ENCODE results near the gene COL8A2.
A peak's percentile ranks its signal among the peaks of the same experiment; 100 is the strongest.
"Not testable (repeated sequence)": the region's sequence is repeated elsewhere in the genome, so short reads cannot be mapped to it uniquely, and the experiment has no call there.

Gene COL8A2

DNA sequence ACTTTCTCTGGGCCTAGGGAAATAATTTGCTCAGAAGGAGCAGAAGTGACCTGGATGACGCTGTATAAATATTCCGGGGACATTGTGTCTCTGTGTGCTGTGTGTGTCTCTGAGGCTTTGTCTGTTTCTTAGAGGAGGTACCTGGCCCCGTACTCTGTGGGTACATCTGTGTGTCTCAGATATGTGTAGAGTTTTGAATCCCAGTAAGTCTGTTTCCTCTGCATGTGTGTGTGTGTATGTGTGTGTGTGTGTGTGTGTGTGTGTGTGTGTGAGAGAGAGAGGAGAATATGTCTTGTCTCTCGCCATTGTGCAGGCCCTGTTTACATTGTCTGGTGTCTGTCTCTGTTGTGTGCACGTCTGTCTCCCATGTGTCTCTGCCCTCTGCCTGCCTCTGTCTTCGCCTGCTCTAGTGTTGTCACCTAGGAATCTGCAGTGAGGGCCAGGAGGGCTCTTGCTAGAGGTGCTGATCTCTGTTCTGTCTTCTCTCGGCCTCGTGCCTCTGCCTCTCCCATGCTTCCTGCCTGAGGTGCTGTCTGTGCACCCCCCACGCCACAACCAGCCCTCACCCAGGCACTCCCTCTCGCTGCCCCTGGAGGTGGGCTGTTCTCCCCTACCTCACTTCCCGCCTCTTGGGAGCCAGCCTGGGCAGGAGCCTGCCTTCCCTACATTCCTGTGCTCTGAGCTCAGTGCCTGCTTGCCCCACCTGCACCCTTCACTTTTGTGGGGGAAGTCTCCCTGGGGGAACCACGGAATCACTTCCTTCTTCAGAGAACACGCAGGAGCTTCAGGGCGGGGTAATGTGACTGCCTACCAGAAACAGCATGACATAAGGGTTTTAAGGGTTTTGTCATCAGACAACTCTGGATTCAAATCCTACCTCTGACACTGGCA, 36.9 kb upstream of the COL8A2 start:
- TF ChIP-seq POLR2A (IDR thresholded peaks at IDR 0.05; ENCODE audit: low read length) (no peak), GATA1 (IDR thresholded peaks at IDR 0.05; ENCODE audit: low read depth, low read length) (no peak)
- DNase-seq, result peak; percentile 50 to 52

DNA sequence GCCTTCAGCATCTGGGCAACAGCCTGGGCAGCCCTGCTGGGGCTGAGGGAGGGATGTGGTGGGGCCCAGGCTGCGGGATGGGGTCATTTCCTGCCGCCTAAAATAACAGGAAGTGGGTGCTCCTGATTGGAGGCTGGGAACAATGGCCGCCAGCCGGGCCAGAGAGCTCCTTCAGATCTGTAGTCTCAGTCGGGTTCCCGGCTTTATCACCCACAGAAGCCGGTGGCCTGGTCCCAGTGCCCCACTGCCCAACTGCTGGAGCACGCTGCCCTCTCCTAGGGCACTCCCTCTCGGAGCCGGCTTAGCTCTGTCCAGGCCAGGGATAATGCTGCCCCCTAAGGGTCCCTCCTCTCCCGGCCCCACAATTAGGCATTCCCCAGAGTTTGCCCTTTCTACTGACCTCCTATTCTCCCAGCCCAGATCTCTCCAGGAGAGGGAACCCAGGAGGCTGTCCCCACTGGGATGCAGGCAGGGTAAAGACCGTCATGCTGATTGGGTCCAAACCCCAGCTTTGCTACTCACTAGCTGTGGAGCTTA, 36.0 kb upstream of the COL8A2 start:
- DNase-seq, result peak; percentile 48 to 52
- TF ChIP-seq POLR2A (IDR thresholded peaks at IDR 0.05; ENCODE audit: low read length) (no peak), GATA1 (IDR thresholded peaks at IDR 0.05; ENCODE audit: low read depth, low read length) (no peak)

DNA sequence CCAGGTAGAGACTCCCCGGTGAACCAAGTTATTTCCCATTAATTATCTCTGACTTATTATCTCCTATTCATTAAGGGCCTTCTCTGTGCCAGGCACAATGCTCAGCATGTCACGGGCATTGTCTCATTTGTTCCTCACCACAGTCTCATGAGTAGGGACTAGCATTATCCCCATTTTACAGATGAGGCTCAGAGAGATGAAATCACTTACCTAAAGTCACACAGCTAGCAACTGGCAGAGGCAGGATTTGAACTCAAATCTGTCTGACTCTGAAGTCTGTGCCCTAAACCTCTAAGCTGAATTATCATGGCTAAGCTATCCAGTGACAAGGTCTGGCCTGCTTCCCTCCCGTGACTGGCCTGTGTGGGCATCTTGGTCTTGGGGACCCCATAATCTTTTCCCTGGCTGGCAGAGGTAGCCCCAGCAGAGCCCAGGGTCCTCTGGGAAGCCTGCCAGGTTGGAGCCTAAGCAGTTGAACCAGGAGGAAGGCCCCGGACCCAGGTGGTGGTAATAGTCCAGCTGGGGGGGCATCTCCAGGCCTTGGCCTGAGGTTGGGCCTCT, 35.4 kb upstream of the COL8A2 start:
- no peak for DNase-seq
- TF ChIP-seq GATA1 (IDR thresholded peaks at IDR 0.05; ENCODE audit: low read depth, low read length), result no peak
- no peak for TF ChIP-seq POLR2A (IDR thresholded peaks at IDR 0.05; ENCODE audit: low read length)

DNA sequence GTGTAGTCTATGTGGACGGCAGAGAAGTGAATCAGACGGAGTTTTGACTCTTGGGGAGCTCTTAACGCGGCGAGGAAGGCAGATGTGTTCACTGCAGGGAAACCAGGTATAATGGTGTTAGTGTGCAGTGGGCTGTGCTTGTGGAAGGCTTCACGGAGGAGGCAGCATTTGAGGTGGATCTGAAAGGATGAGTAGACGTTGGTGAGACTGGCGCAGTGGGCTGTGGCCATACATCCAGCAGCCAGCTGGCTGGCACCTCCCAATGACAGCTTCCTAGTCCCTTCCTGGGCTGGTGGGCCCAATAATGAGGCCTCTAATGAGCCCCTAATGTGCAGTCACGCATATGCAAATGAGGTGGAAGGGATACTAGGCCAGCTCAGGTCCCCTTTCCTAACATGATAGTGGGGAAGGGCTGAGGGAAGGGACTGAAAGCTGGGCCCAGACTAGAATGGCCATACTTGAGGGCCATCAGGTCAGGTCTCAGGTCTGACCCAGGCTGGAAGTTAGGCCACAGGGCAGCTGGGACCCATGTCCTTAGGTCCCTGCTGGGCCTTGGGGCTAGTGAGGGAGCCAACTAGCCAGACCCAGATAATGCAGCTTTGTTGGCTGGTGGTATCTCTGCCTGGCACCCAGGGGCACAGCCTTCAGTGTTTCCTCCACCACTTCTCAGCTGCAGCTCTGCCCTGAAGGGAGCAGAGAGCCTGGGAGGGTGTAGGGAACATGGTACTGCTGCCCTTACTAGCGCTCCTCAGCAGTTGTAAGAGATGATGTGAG, 34.8 kb upstream of the COL8A2 start:
- TF ChIP-seq GATA1 (IDR thresholded peaks at IDR 0.05; ENCODE audit: low read depth, low read length), result no peak

DNA sequence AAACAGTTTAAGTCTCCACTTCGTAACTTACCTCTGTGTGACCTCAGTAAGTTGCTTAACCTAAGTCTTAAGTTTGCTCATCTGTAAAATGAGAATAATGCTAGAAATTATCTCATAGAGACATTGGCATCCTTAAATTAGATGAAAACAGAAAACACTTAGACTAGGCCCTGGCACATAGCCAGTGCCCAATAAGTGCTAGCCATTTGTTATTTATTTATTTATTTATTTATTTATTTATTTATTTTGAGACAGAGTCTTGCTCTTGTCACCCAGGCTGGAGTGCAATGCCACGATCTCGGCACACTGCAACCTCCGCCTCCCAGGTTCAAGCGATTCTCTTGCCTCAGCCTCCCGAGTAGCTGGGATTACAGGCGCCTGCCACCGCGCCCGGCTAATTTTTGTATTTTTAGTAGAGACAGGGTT, 33.8 kb upstream of the COL8A2 start:
- DNase-seq, result not testable (repeated sequence)

More for the DNA sequence above, 34.8 kb upstream of the COL8A2 start:
- no peak for DNase-seq

DNA sequence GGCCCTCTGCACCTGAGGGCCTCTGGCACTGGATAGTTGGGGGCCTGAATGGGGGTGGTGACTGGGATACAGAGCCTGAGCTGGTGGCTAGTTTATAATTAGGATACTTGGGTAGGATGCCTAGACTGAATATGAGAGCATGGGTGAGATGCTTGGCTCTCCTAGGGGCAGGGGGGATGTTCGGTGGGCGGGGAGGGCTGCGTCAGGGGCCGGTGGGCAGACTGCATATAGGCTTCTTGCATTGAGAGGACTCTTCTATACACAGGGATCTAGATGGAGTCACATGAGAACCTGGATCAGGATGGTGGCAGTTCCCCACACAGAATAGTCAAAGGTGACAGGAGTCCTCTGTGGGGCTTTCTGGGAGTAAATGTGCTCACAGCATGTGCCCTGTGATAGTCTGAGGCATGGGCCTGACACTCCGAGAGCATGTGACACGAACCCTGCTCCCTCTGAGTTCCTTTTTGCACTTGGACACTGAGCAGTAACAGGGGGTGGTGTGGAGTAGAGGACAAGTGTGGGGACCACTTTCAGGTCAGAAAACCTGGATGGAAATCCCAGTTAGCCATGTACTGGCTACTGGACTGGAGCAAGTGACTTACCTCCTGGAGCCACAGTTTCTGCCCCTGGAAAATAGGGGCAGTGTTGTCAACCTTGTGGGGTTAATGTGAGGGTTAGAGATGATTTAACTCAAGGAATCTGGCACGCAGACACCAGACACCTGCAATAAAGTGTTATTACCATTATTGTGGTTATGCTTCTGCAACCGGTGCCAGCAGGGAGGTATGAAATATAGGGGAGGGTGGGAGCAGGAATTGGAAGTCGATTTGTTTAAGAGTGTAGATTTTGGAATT, 33.2 kb upstream of the COL8A2 start:
- TF ChIP-seq GATA1 (IDR thresholded peaks at IDR 0.05; ENCODE audit: low read depth, low read length) (no peak), POLR2A (IDR thresholded peaks at IDR 0.05; ENCODE audit: low read length) (no peak)
- no peak for DNase-seq

DNA sequence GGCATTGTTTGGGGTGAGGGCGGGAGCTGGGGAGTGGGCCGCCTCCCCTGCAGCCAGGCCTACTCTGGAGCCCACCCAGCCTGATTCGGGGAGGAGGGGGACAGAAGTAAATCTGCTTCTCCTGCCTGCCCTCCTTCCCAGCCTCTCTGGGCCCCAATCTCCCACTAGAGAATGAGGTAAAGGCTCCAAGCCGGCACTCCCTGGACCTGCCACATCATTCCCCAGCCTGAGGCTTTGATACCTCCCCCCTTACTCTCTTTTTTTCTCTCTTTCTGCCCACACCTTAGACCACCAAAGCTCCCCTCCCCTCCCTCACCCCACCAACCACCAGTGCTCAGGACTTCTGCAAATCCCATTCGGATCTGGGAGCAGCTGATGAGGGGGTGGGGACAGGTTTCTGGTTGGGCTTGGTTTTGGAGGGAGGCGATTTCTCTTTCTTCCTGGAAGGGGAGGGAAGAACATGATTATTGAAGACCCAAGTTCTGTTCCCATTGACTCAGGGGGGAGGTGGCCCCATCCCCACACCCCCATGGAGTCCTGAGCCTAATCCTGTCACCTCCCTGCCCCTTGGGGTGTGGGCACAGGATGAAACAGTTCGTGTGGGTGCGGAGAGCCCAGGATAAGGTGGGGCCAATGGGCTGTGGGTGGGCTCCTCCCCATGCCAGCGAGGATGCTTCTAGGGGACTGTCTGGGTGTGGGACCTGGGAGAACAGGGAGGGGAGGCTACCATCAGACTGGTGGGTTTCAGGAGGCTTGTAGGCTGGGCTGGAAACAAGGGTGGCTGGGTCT, 32.3 kb upstream of the COL8A2 start:
- DNase-seq, result no peak
- no peak for TF ChIP-seq POLR2A (IDR thresholded peaks at IDR 0.05; ENCODE audit: low read length)

DNA sequence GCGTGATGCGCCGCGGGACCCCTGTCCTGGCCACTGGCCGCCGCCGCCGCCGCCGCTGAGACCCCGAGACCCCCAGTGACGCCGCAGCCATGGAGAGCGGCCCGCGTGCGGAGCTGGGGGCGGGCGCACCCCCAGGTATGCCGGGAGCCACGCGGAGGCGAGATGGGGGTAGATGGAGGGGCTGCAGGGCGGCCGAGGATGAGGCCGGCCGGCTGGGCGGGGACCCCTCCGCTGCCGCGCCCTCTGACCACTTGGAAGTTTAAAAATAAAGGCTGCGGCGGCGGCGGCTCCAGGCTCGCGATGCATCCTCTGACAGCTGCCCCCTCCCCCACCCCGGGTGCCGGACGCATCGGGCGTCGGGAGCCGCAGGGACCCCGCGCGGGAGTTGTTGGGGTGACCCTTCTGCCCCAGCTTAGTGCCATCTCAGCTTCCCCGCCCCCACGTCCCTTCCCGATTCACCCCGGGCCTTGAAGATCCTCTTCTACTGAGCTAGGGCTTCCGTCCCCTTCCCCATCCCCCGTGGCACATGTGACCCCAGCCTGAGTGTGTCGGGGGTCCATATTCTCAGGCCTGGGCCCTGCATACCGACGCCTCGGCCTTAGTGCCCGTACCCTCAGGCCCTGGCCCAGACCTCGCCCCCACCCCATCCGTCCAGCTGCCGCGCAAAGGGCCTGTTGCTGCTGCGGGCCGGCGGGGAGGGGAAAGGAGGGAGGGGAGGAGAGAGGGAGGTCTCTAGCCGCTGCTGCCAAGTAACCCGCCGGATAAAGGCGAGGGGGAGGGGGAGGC, 31.5 kb upstream of the COL8A2 start:
- DNase-seq, result peak; percentile 65 to 67
- TF ChIP-seq GATA1 (IDR thresholded peaks at IDR 0.05; ENCODE audit: low read depth, low read length), result no peak
- TF ChIP-seq POLR2A (IDR thresholded peaks at IDR 0.05; ENCODE audit: low read length), result no peak

DNA sequence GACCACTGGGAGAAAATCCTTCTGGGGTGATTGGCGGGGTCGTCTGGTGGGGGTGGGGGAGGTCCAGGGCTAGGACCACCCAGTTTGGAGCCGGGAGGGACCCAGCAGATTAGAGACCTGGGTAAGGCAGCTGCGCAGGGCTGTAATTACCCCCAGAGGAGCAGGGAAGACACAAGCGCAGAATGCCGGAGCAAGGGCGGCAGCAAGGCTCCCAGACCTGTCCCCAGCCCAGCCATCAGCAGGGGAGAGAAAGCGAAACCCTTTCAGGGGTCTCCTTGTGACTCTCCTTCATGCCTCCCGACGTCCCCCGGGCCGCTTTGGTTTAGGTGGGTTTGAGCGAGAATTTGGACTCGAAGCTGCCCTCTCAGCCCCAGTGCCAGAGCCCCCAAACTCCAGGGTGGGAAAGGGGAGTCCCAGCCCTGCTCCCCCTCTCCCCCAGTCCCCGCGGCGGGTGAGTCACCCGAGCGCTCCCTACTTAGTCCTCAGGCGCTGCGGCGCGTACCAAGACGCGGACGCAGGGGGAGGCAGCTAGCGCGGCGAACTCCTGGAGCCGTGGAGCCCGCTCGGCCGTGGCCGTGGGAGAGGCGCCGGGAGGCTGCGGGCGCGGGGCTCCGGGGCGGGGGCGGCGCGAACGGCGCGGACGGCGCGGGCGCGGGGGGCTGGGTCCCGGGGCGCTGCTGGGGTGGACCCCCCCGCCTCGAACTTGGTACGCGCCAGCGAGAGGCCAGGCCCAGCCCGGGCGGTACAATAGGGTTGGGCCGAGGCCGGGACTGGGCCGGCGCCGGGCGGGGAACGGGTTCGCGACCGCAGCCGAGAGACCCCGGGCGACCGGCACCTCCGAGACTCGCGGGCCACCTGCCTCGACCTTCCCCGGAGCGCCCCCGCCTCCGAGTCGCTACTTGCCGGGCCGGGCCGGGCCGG, 30.6 kb upstream of the COL8A2 start, which contains the start of gene MAP7D1:
MAP7D1 (plus strand) TSS at position 753 of the 921 bp plus-strand sequence. CDS start 258 bp downstream, outside the sequence.
- no peak for TF ChIP-seq GATA1 (IDR thresholded peaks at IDR 0.05; ENCODE audit: low read depth, low read length)
- peak; percentile 86 for TF ChIP-seq POLR2A (IDR thresholded peaks at IDR 0.05; ENCODE audit: low read length)

DNA sequence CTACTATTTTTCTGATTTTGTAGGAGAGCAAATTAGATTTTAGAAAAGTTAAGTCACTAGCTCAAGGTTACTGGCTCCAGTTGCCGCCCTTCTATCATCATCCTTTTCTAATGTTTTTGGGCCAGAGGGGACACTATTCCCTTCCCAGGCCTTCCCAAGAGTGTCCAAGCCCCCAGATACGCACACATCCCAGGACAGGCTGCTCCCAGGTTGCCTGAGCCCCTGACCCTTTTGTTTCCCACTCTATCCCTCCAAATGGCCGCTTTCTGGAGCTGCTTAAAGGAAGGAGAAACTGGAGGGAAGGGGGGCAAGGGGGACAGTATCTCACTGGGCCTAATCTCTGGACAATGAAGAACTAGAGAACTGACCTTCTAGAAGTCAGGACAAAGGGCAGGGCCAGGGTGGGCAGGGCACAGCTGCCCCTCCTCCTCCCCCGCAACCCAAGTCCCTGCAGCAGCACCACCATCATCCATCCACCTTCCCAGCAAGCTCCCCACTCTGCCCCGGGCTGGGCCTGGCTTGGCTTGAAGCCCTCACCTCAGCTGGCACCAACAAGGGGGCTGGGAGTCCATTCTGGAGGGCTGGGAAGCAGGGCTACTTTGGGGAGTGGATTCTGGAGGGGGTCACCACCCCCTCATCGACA, 29.9 kb upstream of the COL8A2 start:
- peak; percentile 31 to 45 for DNase-seq
- no peak for TF ChIP-seq POLR2A (IDR thresholded peaks at IDR 0.05; ENCODE audit: low read length)
- TF ChIP-seq GATA1 (IDR thresholded peaks at IDR 0.05; ENCODE audit: low read depth, low read length), result no peak

More for the DNA sequence above, 30.6 kb upstream of the COL8A2 start, which contains the start of gene MAP7D1:
- DNase-seq, result peak; percentile 91 to 95
